DMS114 treated with DMSO at 0.1 percent for 48 hours (cell line): ENCODE measurements around the gene SARDH.
"Not testable (repeated sequence)": the region's sequence is repeated elsewhere in the genome, so short reads cannot be mapped to it uniquely, and the experiment has no call there.

ENCODE experiments used
- DNase-seq: peaks from one replicate; lab custom pipeline; 2025; ENCODE audit not compliant: unreplicated experiment; lab: John Stamatoyannopoulos, UW

Gene SARDH

GRCh38 chr9:133775951-133776905, 38.1 kb upstream of the SARDH start:
- no peak for DNase-seq

GRCh38 chr9:133775291-133775690, 37.1 kb upstream of the SARDH start:
- DNase-seq, result no peak

GRCh38 chr9:133774799-133775198, 36.6 kb upstream of the SARDH start:
- DNase-seq, result no peak

GRCh38 chr9:133773889-133774655, 35.9 kb upstream of the SARDH start:
- DNase-seq, result no peak

- DNase-seq, result no peak
Measured at GRCh38 chr9:133772581-133772980, 34.4 kb upstream of the SARDH start.

- DNase-seq, result no peak
Measured at GRCh38 chr9:133771486-133772482, 33.6 kb upstream of the SARDH start.

- no peak for DNase-seq
Measured at GRCh38 chr9:133770076-133770777, 32.1 kb upstream of the SARDH start.

- no peak for DNase-seq
Measured at GRCh38 chr9:133769511-133770075, 31.4 kb upstream of the SARDH start.

- DNase-seq, result no peak
Measured at GRCh38 chr9:133768859-133769510, 30.8 kb upstream of the SARDH start.

- no peak for DNase-seq
Measured at GRCh38 chr9:133768371-133768858, 30.3 kb upstream of the SARDH start.

- DNase-seq, result no peak
Measured at GRCh38 chr9:133767625-133768024, 29.5 kb upstream of the SARDH start.

GRCh38 chr9:133767008-133767407, 28.9 kb upstream of the SARDH start:
- no peak for DNase-seq

GRCh38 chr9:133766234-133766633, 28.1 kb upstream of the SARDH start:
- DNase-seq, result not testable (repeated sequence)

- DNase-seq, result no peak
Measured at GRCh38 chr9:133763272-133764183, 25.4 kb upstream of the SARDH start.

- DNase-seq, result no peak
Measured at GRCh38 chr9:133762488-133763271, 24.5 kb upstream of the SARDH start.

- DNase-seq, result no peak
Measured at GRCh38 chr9:133761641-133762248, 23.6 kb upstream of the SARDH start.

GRCh38 chr9:133760713-133761290, 22.6 kb upstream of the SARDH start:
- DNase-seq, result no peak
